HG02870 (cell line): Measurements from ENCODE around the gene FOXK1.

Source experiments
- ATAC-seq: cut with Tn5 transposase; IDR thresholded peaks from one replicate; pipeline ENCODE4 v1.9.1; 2021; ENCODE audit warnings: mild to moderate bottlenecking, moderate library complexity; ENCODE audit not compliant: unreplicated experiment

FOXK1 gene

DNA sequence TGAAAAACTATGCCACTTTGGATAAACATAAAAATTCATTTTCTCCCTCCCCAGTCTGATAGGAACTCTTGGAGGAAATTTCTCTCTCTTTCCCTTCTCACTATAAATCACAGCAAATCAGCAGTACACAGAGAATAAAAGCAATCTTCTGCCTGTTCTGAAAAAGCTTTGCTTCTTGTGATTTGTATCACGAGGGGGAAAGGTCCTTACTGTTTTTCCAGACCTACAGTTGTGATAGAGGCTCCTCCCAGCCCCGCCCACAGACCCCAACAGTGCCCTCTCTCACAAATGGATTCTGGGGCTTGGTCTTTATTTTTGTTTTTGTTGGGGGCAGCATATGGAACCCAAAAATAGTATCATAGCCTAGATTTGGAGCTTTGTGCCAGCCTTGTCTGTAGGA lies 12.2 kb downstream of the FOXK1 start:
- ATAC-seq: no peak

DNA sequence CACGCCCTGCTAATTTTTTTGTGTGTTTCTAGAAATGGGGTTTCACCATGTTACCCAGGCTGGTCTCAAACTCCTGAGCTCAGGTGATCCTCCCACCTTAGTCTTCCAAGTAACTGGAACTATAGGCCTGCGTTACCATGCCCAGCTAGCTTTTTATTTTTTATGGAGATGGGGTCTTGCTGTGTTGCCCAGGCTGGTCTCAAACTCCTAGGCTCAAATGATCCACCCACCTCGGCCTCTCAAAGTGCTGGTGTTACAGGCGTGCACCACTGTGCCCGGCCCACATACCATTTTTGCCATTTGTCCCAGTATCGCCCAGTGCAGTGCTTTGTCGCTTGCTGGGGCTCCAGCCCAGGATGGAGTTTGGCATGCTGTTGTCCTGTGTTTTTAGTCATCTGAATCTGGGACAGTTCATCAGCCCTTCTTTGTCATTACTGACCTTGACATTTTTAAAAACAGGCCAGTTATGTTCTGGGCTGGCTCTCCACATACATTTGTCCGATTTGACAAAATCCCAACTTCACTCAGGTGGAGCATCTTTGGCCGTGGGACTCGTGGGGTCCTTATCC lies 16.7 kb downstream of the FOXK1 start:
- ATAC-seq: no peak

GRCh38 chr7:4699841-4700240 lies 17.7 kb downstream of the FOXK1 start:
- ATAC-seq: no peak

- no peak for ATAC-seq
These were observed 18.6 kb downstream of the FOXK1 start for GRCh38 chr7:4700577-4701235.

DNA sequence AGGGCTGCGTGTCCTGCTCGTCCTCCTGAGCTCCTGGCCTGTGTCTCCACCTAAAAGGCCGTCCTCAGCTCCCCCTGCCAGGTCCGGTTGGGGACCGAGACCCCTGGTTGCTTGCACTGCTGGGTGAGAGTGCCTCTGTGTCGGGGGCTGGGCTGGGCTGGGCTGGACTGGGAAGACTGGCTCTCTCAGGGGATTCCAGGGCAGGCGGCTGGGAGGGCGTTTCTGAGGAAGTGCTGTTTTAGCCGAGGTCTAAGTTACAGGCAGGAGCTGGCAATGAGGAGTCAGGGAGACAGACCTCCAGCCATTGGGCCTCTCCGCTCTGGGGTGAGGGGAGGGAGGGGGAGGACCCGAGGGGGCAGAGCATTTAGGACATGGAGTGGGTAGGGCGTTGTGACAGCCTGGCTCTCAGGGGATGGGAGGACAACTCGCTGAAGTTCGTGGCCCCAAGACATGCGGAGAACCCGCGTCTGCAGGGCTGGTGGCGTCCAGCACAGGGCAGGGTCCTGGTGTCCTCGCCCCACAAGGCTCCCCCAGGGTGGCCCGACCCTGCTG lies 20.9 kb downstream of the FOXK1 start:
- no peak for ATAC-seq

- ATAC-seq: no peak
These were observed 21.4 kb downstream of the FOXK1 start for GRCh38 chr7:4703532-4703931.

DNA sequence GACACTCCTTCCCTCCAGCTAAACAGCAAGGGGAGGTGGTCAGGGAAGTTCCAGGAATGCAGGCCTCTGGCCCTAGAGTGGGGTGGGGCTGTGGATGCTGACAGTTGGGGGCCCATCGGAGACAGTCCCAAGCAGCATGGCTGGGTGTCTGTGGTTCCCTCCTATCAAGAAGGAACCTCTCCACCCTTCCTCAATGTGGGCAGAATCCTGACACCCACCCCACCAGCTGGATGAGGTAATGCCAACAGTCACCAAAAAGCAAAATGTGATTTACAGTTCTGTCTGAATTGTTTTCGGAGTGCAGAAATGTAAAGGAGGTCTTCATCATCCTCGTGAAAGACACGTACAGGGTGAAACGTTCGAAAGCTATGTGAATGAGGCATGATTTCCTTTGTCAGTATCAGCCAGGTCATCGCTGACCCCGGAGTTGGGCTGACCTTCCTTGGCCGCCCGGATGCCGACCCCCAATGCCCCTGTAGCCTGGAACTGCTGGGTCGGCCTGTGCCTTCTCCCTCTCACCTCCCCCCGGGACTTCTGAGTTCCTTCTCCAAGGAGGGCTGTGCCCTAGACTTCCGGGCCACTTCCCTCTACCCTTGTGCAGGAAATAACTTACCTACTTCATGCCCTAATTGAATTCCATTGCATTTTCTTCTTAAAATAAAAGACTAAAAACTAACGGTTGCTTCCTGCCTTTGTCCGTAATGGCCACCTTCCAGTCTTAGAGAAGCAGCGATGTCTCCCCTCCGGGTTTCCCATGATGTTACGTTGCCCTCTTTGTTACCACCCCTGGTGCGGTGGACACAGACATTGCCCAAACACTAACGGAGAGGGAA lies 24.5 kb downstream of the FOXK1 start:
- ATAC-seq: no peak

DNA sequence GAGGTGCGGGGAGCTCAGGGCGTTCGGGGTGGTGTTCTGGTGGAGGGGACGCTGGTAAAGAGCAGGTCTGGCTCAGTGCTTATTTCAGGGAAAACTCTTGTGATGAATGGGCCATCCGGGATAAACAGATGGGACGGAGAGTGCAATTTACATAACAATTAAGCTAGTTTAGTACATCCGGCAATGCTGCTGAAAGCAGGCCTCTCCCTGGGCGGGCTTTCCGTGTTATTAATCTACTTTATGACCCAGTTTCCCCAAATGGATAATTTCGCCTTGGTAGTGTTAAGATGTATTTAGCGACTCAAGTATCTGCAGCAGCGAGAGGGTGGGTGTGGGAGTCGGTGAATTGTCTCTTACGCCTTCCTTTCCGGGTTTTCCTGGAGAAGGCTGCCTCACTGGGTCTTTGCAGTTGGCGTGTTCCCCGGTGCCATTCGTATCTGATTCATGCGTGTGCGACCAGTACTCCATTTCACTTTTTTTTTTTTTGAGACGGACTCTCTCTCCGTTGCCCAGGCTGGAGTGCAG lies 25.2 kb downstream of the FOXK1 start:
- no peak for ATAC-seq

- ATAC-seq: no peak
These were observed 25.9 kb downstream of the FOXK1 start for GRCh38 chr7:4707980-4708411.

GRCh38 chr7:4709187-4709586 lies 27.1 kb downstream of the FOXK1 start:
- no peak for ATAC-seq

GRCh38 chr7:4711093-4711492 lies 29.0 kb downstream of the FOXK1 start:
- no peak for ATAC-seq

- no peak for ATAC-seq
These were observed 29.5 kb downstream of the FOXK1 start for GRCh38 chr7:4711634-4712033.

DNA sequence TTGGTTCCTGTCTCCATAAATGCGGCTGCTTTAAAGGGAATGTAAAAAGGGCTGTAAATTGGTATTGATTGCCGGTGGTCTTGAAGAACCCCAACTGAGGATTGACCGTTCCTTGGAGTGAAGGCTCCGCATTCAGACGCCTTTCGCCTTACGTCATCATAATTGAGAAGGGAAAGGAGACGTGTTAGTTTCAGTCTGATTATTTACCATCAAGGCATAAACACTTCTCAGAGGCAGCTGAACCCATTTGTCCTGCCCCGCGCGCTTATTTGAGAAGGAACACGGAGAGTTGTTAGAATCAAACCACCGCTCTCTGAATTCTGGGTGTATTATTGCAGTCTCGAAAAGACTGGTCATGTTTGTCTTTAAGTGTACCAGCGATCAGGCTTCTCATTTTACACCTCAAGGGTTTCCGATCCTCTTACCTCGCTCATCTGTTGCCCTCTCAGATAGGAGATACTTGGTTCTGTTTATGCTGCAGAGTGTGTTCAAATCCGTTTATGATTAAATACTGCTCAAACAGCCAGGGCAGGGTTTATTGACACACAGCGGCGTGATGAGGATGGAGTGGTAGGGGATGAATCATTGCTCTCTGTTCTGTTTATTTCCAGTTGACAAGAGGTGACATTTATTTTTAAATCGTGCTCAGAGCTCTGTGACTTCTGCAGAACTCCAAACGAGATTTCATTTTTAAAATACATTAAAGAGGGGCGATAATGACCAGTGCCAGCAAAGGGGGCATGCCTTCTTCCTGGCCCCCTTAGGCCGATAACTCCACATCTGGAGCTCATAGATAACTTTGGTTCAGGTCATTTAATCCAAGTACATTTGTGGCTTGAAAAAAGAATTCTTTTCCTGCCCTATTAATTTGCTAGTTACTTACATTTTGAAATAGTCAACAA lies 30.4 kb downstream of the FOXK1 start:
- no peak for ATAC-seq

DNA sequence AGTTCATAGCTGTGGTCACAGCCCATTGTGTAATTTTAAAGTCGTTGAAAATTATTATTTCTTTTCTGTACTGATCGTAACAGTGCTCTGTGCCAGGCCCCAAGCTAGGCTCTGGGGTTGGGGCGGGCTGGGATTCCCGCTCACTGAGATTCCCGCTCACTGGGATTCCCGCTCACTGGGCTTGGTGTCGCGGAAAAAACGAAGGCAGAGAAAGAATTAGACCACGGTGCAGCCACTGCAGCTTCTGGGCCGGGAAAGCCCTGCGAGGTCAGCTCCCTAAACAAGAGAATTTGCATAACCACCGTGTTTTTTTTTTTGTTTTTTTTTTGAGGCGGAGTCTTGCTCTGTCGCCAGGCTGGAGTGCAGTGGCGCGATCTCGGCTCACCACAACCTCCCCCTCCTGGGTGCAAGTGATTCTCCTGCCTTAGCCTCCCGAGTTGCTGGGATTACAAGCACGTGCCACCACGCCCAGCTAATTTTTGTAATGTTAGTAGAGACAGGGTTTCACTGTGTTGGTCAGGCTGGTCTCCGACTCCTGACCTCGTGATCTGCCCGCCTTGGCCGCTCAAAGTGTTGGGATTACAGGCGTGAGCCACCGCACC lies 31.2 kb downstream of the FOXK1 start:
- ATAC-seq: no peak

- no peak for ATAC-seq
These were observed 32.1 kb downstream of the FOXK1 start for GRCh38 chr7:4714161-4714700.

GRCh38 chr7:4714767-4715409 lies 32.8 kb downstream of the FOXK1 start:
- ATAC-seq: no peak

GRCh38 chr7:4715410-4715776 lies 33.3 kb downstream of the FOXK1 start:
- ATAC-seq: no peak

DNA sequence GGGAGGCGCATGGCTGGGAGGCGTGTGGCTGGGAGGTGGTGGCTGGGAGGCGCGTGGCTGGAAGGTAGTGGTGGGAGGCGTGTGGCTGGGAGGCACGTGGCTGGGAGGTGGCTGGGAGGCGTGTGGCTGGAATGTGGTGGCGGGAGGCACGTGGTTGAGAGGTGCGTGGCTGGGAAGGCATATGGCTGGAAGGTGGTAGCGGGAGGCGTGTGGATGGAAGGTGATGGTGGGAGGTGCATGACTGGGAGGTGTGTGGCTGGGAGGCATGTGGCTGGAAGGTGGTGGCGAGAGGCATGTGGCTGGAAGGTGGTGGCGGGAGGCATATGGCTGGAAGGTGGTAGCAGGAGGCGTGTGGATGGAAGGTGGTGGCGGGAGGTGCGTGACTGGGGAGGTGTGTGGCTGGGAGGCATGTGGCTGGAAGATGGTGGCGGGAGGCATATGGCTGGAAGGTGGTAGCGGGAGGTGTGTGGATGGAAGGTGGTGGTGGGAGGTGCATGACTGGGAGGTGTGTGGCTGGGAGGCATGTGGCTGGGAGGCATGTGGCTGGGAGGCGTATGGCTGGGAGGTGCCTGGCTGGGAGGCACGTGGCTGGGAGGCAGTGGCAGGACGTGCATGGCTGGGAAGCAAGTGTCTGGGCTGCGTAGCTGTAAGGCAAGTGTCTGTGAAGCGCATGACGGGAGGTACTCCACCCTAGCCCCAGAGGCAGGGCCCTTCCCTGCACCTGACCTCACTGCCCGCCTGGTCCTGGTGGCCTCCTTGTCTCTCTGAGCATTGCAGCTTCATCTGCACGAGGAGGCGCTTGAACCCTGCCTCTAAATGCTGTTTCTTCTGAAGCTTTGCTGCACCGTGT lies 35.1 kb downstream of the FOXK1 start:
- no peak for ATAC-seq

GRCh38 chr7:4718075-4718474 lies 36.0 kb downstream of the FOXK1 start:
- no peak for ATAC-seq
